A549 (cell line): ENCODE measurements around the gene HCN4. TPM values are rescaled to one million over a fixed set of nuclear protein-coding genes. Genes with fewer than 3 reads are reported as not detected.

Experiments
- ATAC-seq, 2 experiments: fragments of 200-7000 bp in 1 of 2; fragments of >200 bp in 1 of 2; cut with Nextera tagmentation in 1 of 2; cut with Tn5 transposase in 1 of 2; 3 replicates each; pipeline versions ENCODE4 v1.8.0 to v1.9.1; 2018 to 2020; ENCODE audit warnings: mild to moderate bottlenecking in 1 of 2, moderate library complexity in 1 of 2
- CTCF ChIA-PET: fragments of 300-600 bp; sonication (Branson Sonifier 250); formaldehyde crosslinking; extraction: SDS; loops from one replicate; lab custom pipeline; 2021; ENCODE audit warnings: antibody characterized with exemption, inconsistent platforms; lab: Yijun Ruan, JAX
- POLR2A ChIA-PET: fragments of 350-600 bp; formaldehyde crosslinking; extraction: SDS; loops from one replicate; lab custom pipeline; 2021; ENCODE audit warnings: antibody characterized with exemption, inconsistent platforms; lab: Yijun Ruan, JAX
- DNase-seq, 2 experiments: peaks; one replicate each; pipeline versions ENCODE4 v3.0.0 to v3.0.0-alpha.2; 2011 to 2016; ENCODE audit warnings: low read depth in 1 of 2, low spot score in 1 of 2
- FAIRE-seq: peaks from 2 replicates; lab custom pipeline; 2011; peaks lifted over from hg19 to GRCh38; lab: Jason Lieb, UNC
- H3K27ac ChIP-seq, 2 experiments: fragments of >200 bp; sonication (Bioruptor Twin); formaldehyde crosslinking; 3 replicates each; pipeline ENCODE4 v1.5.1; 2016 to 2017
- H3K4me1 ChIP-seq: fragments of >200 bp; sonication (Bioruptor Twin); formaldehyde crosslinking; 3 replicates; pipeline ENCODE4 v1.6.1; 2016
- H3K4me2 ChIP-seq: fragments of >200 bp; sonication (Bioruptor Twin); formaldehyde crosslinking; 3 replicates; pipeline ENCODE4 v1.6.1; 2016
- H3K4me3 ChIP-seq: fragments of >200 bp; sonication (Bioruptor Twin); formaldehyde crosslinking; 3 replicates; pipeline ENCODE4 v1.5.1; 2016
- H3K9me3 ChIP-seq: fragments of >200 bp; sonication (Bioruptor Twin); formaldehyde crosslinking; 3 replicates; pipeline ENCODE4 v1.6.1; 2016
- CBX2 ChIP-seq: fragments of 200-600 bp; sonication (generic); IDR thresholded peaks from 2 replicates; pipeline ENCODE4 v1.6.1; 2016; ENCODE audit warnings: low read depth, mild to moderate bottlenecking, borderline replicate concordance
- CBX8 ChIP-seq: fragments of 200-600 bp; sonication (generic); IDR thresholded peaks from 2 replicates; pipeline ENCODE4 v1.6.1; 2016
- E2F6 ChIP-seq: IDR thresholded peaks from 2 replicates; pipeline ENCODE4 v1.6.1; 2012; ENCODE audit warnings: low read depth, borderline replicate concordance
- EHF ChIP-seq: fragments of 250-450 bp; sonication (Bioruptor Pico); IDR thresholded peaks from 2 replicates; pipeline ENCODE4 v1.5.0; 2020; ENCODE audit warnings: mild to moderate bottlenecking
- EP300 ChIP-seq, 2 experiments: fragments of >200 bp; sonication (Bioruptor Twin); formaldehyde crosslinking; IDR thresholded peaks; 2 replicates in 1 of 2; 3 replicates in 1 of 2; pipeline ENCODE4 v1.6.1; 2016 to 2017
- FOSL2 ChIP-seq, 2 experiments: fragments of 450-650 bp in 1 of 2; fragments of >200 bp in 1 of 2; sonication (Bioruptor Twin) in 1 of 2; formaldehyde crosslinking; IDR thresholded peaks; 2 replicates each; pipeline versions ENCODE4 v1.5.0 to v1.6.1; 2016 to 2020; ENCODE audit warnings: mild to moderate bottlenecking in 1 of 2, moderate library complexity in 1 of 2
- GATA3 ChIP-seq: IDR thresholded peaks from 2 replicates; pipeline ENCODE4 v1.6.1; 2012; ENCODE audit warnings: borderline replicate concordance
- HEYL ChIP-seq: fragments of 250-450 bp; sonication (Bioruptor Pico); IDR thresholded peaks from 2 replicates; pipeline ENCODE4 v1.8.0; 2021; ENCODE audit warnings: mild to moderate bottlenecking, moderate library complexity
- HMGXB4 ChIP-seq: fragments of 250-450 bp; sonication (Bioruptor Pico); IDR thresholded peaks from 2 replicates; pipeline ENCODE4 v1.5.0; 2021; ENCODE audit warnings: mild to moderate bottlenecking, moderate library complexity, borderline replicate concordance
- HOXA7 ChIP-seq: fragments of 250-450 bp; sonication (Bioruptor Pico); IDR thresholded peaks from 2 replicates; pipeline ENCODE4 v1.5.0; 2020; ENCODE audit warnings: mild to moderate bottlenecking, moderate library complexity
- JUNB ChIP-seq: fragments of >200 bp; sonication (Bioruptor Twin); formaldehyde crosslinking; IDR thresholded peaks from 2 replicates; pipeline ENCODE4 v1.6.1; 2016
- MAFK ChIP-seq: fragments of 450-650 bp; IDR thresholded peaks from 2 replicates; pipeline ENCODE4 v1.6.1; 2014; ENCODE audit not compliant: partially characterized antibody
- MAX ChIP-seq: IDR thresholded peaks from 2 replicates; pipeline ENCODE4 v1.6.1; 2012
- MAZ ChIP-seq: fragments of 150-350 bp; IDR thresholded peaks from 2 replicates; pipeline ENCODE4 v1.6.1; 2014; ENCODE audit warnings: antibody characterized with exemption, low read depth, low read length, borderline replicate concordance
- NFE2L2 ChIP-seq: fragments of 150-350 bp; conservative IDR thresholded peaks from 2 replicates; pipeline ENCODE4 v1.6.1; 2014; ENCODE audit warnings: low read length
- NPAS2 ChIP-seq: fragments of 250-450 bp; sonication (Bioruptor Pico); IDR thresholded peaks from 2 replicates; pipeline ENCODE4 v1.8.0; 2022; ENCODE audit warnings: mild to moderate bottlenecking, moderate library complexity, borderline replicate concordance
- RAD21 ChIP-seq, 2 experiments: fragments of >200 bp in 1 of 2; sonication (Bioruptor Twin) in 1 of 2; formaldehyde crosslinking in 1 of 2; IDR thresholded peaks in 1 of 2; conservative IDR thresholded peaks in 1 of 2; 2 replicates in 1 of 2; 3 replicates in 1 of 2; pipeline ENCODE4 v1.6.1; 2012 to 2018; ENCODE audit warnings: inconsistent platforms in 1 of 2
- RARB ChIP-seq: fragments of 250-450 bp; sonication (Bioruptor Pico); IDR thresholded peaks from 2 replicates; pipeline ENCODE4 v1.8.0; 2021; ENCODE audit warnings: mild to moderate bottlenecking, moderate library complexity
- RCOR1 ChIP-seq: fragments of 150-350 bp; IDR thresholded peaks from 2 replicates; pipeline ENCODE4 v1.6.1; 2014; ENCODE audit warnings: antibody characterized with exemption, low read length, low read depth
- RNF2 ChIP-seq: fragments of 200-600 bp; sonication (generic); IDR thresholded peaks from 2 replicates; pipeline ENCODE4 v1.6.1; 2016; ENCODE audit warnings: low read depth, mild to moderate bottlenecking, antibody characterized with exemption, moderate library complexity, borderline replicate concordance
- SMC3 ChIP-seq: fragments of >200 bp; sonication (Bioruptor Twin); formaldehyde crosslinking; IDR thresholded peaks from 3 replicates; pipeline ENCODE4 v1.6.1; 2018; ENCODE audit warnings: inconsistent platforms
- SREBF2 ChIP-seq: fragments of 450-650 bp; IDR thresholded peaks from 2 replicates; pipeline ENCODE4 v1.6.1; 2014; ENCODE audit warnings: mild to moderate bottlenecking, moderate library complexity
- TP53 ChIP-seq: fragments of 250-450 bp; sonication (Bioruptor Pico); IDR thresholded peaks from 2 replicates; pipeline ENCODE4 v1.5.0; 2021; ENCODE audit warnings: mild to moderate bottlenecking, moderate library complexity
- ZC3H11A ChIP-seq: fragments of 450-650 bp; IDR thresholded peaks from 2 replicates; pipeline ENCODE4 v1.6.1; 2014; ENCODE audit warnings: antibody characterized with exemption, mild to moderate bottlenecking
- ZFP36 ChIP-seq: fragments of 450-650 bp; IDR thresholded peaks from 2 replicates; pipeline ENCODE4 v1.6.1; 2014; ENCODE audit warnings: borderline replicate concordance; ENCODE audit not compliant: partially characterized antibody
- ZSCAN20 ChIP-seq: fragments of 250-450 bp; sonication (Bioruptor Pico); IDR thresholded peaks from 2 replicates; pipeline ENCODE4 v1.8.0; 2022; ENCODE audit warnings: mild to moderate bottlenecking, moderate library complexity
- WGBS: methylation state at CpG from one replicate; pipeline ENCODE4 v1.1.6; 2017; ENCODE audit errors: missing lambda C conversion rate; 5-methylcytosine and 5-hydroxymethylcytosine counted together
- polyA plus RNA-seq, 4 experiments: library from polyadenylated mRNA; depleted of rRNA in 3 of 4; stranded (reverse); fragments of >200 nt; fragmentation: RNase III in 1 of 4; extraction: RNeasy Plus Mini Kit Qiagen cat#74134 plus additional on column Dnase treatment in 1 of 4; gene quantifications; 2 replicates in 3 of 4; 3 replicates in 1 of 4; pipeline ENCODE4 v1.2.3, GENCODE V29; 2011 to 2017

The HCN4 gene
- polyA plus RNA-seq, 2 of the 4 experiments (the other 2 are of a cell fraction), result 0.03 to 0.09 TPM

- ATAC-seq, result no peak
- no peak overlapping the region for H3K27ac ChIP-seq
- H3K4me2 ChIP-seq, result no peak overlapping the region
- H3K4me3 ChIP-seq, result no peak overlapping the region
- no peaks in the 10 kb centered on the region for H3K9me3 ChIP-seq
- FAIRE-seq, result no peak
- POLR2A ChIA-PET, result no interaction called here
- TF ChIP-seq NFE2L2, result no peak
- no peak for TF ChIP-seq ZFP36
- TF ChIP-seq CBX8, result no peak
- no peak for TF ChIP-seq RARB (CRISPR knock-in tag)
- no peak for TF ChIP-seq E2F6
- TF ChIP-seq HEYL (CRISPR knock-in tag), result no peak
- TF ChIP-seq ZSCAN20, result no peak
- TF ChIP-seq RNF2, result no peak
- no peak for TF ChIP-seq CBX2
- no peak for TF ChIP-seq RAD21 (conservative IDR thresholded peaks at IDR 0.05 in 1 of 2, IDR thresholded peaks at IDR 0.05 in 1 of 2)
- no peak for TF ChIP-seq GATA3
- no peak for TF ChIP-seq EHF (CRISPR knock-in tag)
- TF ChIP-seq, all 56 proteins: peak for 0
- no peaks in the 10 kb centered on the region for H3K4me1 ChIP-seq
- DNase-seq, result no peak
- CTCF ChIA-PET, result no interaction called here
- WGBS, result 77% methylated on average over 21 of the region's 21 CpGs
These were observed 39.1 kb downstream of the HCN4 start for GRCh38 chr15:73329501-73330200.

GRCh38 chr15:73328981-73329380 is 39.8 kb downstream of the HCN4 start:
- 78% methylated on average over 10 of the region's 10 CpGs for WGBS
- ATAC-seq, result no peak
- CTCF ChIA-PET, result interaction anchor here (0.6 to 1.4 kb wide), 4 partner anchors 21 to 308 kb away, joined by 3 to 4 read pairs (median 3); no protein-coding TSS in a partner anchor
- TF ChIP-seq HOXA7 (no peak), RCOR1 (no peak)
- TF ChIP-seq, all 56 proteins: peak for 0
- Histone ChIP-seq H3K4me1 (no peaks in the 10 kb centered on the region), H3K4me3 (no peak overlapping the region), H3K9me3 (no peaks in the 10 kb centered on the region), H3K27ac (no peak overlapping the region), H3K4me2 (no peak overlapping the region)
- POLR2A ChIA-PET, result no interaction called here
- FAIRE-seq, result no peak
- DNase-seq, result no peak

GRCh38 chr15:73328149-73328820 is 40.5 kb downstream of the HCN4 start:
- FAIRE-seq (no peak), ATAC-seq (no peak), DNase-seq (no peak)
- Histone ChIP-seq H3K4me1 (no peaks in the 10 kb centered on the region), H3K27ac (no peak overlapping the region), H3K4me3 (no peak overlapping the region), H3K4me2 (no peak overlapping the region), H3K9me3 (no peaks in the 10 kb centered on the region)
- ChIA-PET CTCF (interaction anchor here (0.6 to 1.4 kb wide), 4 partner anchors 20 to 309 kb away, joined by 3 to 4 read pairs (median 3); no protein-coding TSS in a partner anchor), POLR2A (no interaction called here)
- WGBS, result 77% methylated on average over 12 of the region's 12 CpGs
- TF ChIP-seq EP300 (IDR thresholded peaks at IDR 0.05) (no peak), SREBF2 (no peak), JUNB (no peak), CBX8 (no peak), GATA3 (no peak), MAFK (no peak), MAZ (no peak), HEYL (CRISPR knock-in tag) (no peak), NPAS2 (CRISPR knock-in tag) (no peak), HMGXB4 (CRISPR knock-in tag) (no peak), SMC3 (no peak), FOSL2 (IDR thresholded peaks at IDR 0.05) (no peak), FOSL2 (CRISPR knock-in tag; IDR thresholded peaks at IDR 0.05) (no peak), TP53 (no peak), ZC3H11A (no peak), MAX (no peak), EHF (CRISPR knock-in tag) (no peak)
